Sigmoid colon (tissue), 3 donors: Measurements from ENCODE around the gene NAP1L4.

Experiments used
- CTCF ChIP-seq, 4 experiments: fragments of 450-650 bp in 3 of 4; fragments of 200-600 bp in 1 of 4; IDR thresholded peaks; one replicate each; pipeline ENCODE4 v1.5.1; 2016 to 2019; ENCODE audit warnings: antibody characterized with exemption in 4 of 4, mild to moderate bottlenecking in 3 of 4, moderate library complexity in 2 of 4
- POLR2A ChIP-seq, 2 donors: fragments of 450-650 bp; IDR thresholded peaks; one replicate each; pipeline ENCODE4 v1.6.1; 2016; ENCODE audit warnings: antibody characterized with exemption in 2 of 2, mild to moderate bottlenecking in 2 of 2, moderate library complexity in 2 of 2

- TF ChIP-seq CTCF (IDR thresholded peaks at IDR 0.05), result no peak
- no peak for TF ChIP-seq POLR2A (IDR thresholded peaks at IDR 0.05)
These were observed 67.1 kb downstream of the NAP1L4 start for GRCh38 chr11:2924821-2925675.
